OCI-LY7 (cell line): ENCODE results near the gene SMPD4. TPM values are rescaled to one million over a fixed set of nuclear protein-coding genes. Genes with fewer than 3 reads are reported as not detected.
A peak's percentile ranks its signal among the peaks of the same experiment; 100 is the strongest.
"Not testable (repeated sequence)": the region's sequence is repeated elsewhere in the genome, so short reads cannot be mapped to it uniquely, and the experiment has no call there.

Experiments used
- Bru-seq: library from RNA; stranded (reverse); fragments of 400-500 nt; gene quantifications from one replicate; lab custom pipeline; 2021; lab: Mats Ljungman, UMichigan
- BruChase-seq, 2 experiments: library from RNA; stranded (reverse); fragments of 400-500 nt; gene quantifications; one replicate each; lab custom pipeline; 2021; lab: Mats Ljungman, UMichigan
- BruUV-seq: library from RNA; stranded (reverse); fragments of 400-500 nt; replicated peaks from 2 replicates; lab custom pipeline; 2021; lab: Mats Ljungman, UMichigan
- CTCF ChIA-PET: fragments of 300-600 bp; sonication (Branson Sonifier 250); formaldehyde crosslinking; loops from one replicate; lab custom pipeline; 2022; ENCODE audit warnings: antibody characterized with exemption; ENCODE audit not compliant: unreplicated experiment; lab: Charles Lee
- POLR2A ChIA-PET: fragments of 300-600 bp; sonication (Branson Sonifier 250); formaldehyde crosslinking; loops from one replicate; lab custom pipeline; 2022; ENCODE audit warnings: antibody characterized with exemption; lab: Charles Lee
- DNase-seq: peaks from one replicate; pipeline ENCODE4 v3.0.0-alpha.2; 2015; ENCODE audit warnings: low spot score
- H2AFZ ChIP-seq: fragments of 200-600 bp; sonication (generic), shearing (Covaris generic); 2 replicates; pipeline ENCODE4 v1.6.1; 2014; ENCODE audit warnings: mild to moderate bottlenecking, antibody characterized with exemption, low read length, moderate library complexity
- H3K27ac ChIP-seq: fragments of 200-600 bp; sonication (generic); 2 replicates; pipeline ENCODE4 v1.5.1; 2014; ENCODE audit warnings: mixed run types, low read depth, mild to moderate bottlenecking, moderate library complexity, low read length, inconsistent platforms; ENCODE audit not compliant: poor library complexity, severe bottlenecking
- H3K36me3 ChIP-seq: fragments of 200-600 bp; sonication (generic); 2 replicates; pipeline ENCODE4 v1.6.1; 2014; ENCODE audit warnings: mild to moderate bottlenecking, antibody characterized with exemption, low read length, moderate library complexity, mixed read lengths; ENCODE audit not compliant: insufficient read depth
- H3K4me1 ChIP-seq: fragments of 200-600 bp; sonication (generic); 2 replicates; pipeline ENCODE4 v1.5.1; 2014; ENCODE audit warnings: mild to moderate bottlenecking, low read length; ENCODE audit not compliant: insufficient read depth, poor library complexity, severe bottlenecking
- H3K4me2 ChIP-seq: fragments of 200-600 bp; sonication (generic); 2 replicates; pipeline ENCODE4 v1.6.1; 2014; ENCODE audit warnings: mild to moderate bottlenecking, low read length
- H3K4me3 ChIP-seq: fragments of 200-600 bp; sonication (generic); 2 replicates; pipeline ENCODE4 v1.5.1; 2014; ENCODE audit warnings: mild to moderate bottlenecking, low read depth, low read length; ENCODE audit not compliant: poor library complexity, severe bottlenecking
- H3K79me2 ChIP-seq: fragments of 200-600 bp; sonication (generic); 2 replicates; pipeline ENCODE4 v1.6.1; 2016; ENCODE audit warnings: low read depth, mild to moderate bottlenecking, low read length, moderate library complexity, mixed read lengths; ENCODE audit not compliant: insufficient read depth
- H3K9me2 ChIP-seq: fragments of 200-600 bp; sonication (generic); 2 replicates; pipeline ENCODE4 v1.6.1; 2016; ENCODE audit warnings: mild to moderate bottlenecking, low read length, mixed read lengths; ENCODE audit not compliant: insufficient read depth
- H3K9me3 ChIP-seq: fragments of 200-600 bp; sonication (generic); 2 replicates; pipeline ENCODE4 v1.6.1; 2014; ENCODE audit warnings: mild to moderate bottlenecking, mixed run types, low read length, mixed read lengths
- H4K20me1 ChIP-seq: fragments of 200-600 bp; sonication (generic); 2 replicates; pipeline ENCODE4 v1.6.1; 2014; ENCODE audit warnings: mild to moderate bottlenecking, antibody characterized with exemption, low read length, moderate library complexity, mixed read lengths; ENCODE audit not compliant: insufficient read depth
- EZH2phosphoT487 ChIP-seq: fragments of 200-600 bp; sonication (generic); IDR thresholded peaks from 2 replicates; pipeline ENCODE4 v1.6.1; 2018; ENCODE audit warnings: low read depth, borderline replicate concordance, mild to moderate bottlenecking, mixed run types, antibody characterized with exemption, low read length, moderate library complexity, mixed read lengths
- intact Hi-C: fragments of 100-400 bp; cut with micrococcal nuclease; formaldehyde crosslinking; loops from one replicate; pipeline ENCODE4 v1.10.0; 2022; ENCODE audit not compliant: unreplicated experiment
- long read RNA-seq: library from polyadenylated mRNA; stranded (forward); transcript quantifications from one replicate; pipeline ENCODE4 v2.0.0, GENCODE V29; 2022
- total RNA-seq, 2 experiments: library from RNA; depleted of rRNA in 1 of 2; stranded (reverse); fragments of >200 nt in 1 of 2; shearing (Covaris generic) in 1 of 2; gene quantifications; 2 replicates each; pipeline ENCODE4 v1.2.3, GENCODE V29; 2014 to 2022

The SMPD4 gene, protein sequence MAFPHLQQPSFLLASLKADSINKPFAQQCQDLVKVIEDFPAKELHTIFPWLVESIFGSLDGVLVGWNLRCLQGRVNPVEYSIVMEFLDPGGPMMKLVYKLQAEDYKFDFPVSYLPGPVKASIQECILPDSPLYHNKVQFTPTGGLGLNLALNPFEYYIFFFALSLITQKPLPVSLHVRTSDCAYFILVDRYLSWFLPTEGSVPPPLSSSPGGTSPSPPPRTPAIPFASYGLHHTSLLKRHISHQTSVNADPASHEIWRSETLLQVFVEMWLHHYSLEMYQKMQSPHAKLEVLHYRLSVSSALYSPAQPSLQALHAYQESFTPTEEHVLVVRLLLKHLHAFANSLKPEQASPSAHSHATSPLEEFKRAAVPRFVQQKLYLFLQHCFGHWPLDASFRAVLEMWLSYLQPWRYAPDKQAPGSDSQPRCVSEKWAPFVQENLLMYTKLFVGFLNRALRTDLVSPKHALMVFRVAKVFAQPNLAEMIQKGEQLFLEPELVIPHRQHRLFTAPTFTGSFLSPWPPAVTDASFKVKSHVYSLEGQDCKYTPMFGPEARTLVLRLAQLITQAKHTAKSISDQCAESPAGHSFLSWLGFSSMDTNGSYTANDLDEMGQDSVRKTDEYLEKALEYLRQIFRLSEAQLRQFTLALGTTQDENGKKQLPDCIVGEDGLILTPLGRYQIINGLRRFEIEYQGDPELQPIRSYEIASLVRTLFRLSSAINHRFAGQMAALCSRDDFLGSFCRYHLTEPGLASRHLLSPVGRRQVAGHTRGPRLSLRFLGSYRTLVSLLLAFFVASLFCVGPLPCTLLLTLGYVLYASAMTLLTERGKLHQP
- total RNA-seq (2014; rRNA removed; shearing (Covaris generic)) (52.0 and 61.9 TPM in 2 replicates), total RNA-seq (2022) (93.8 and 95.1 TPM in 2 replicates), Bru-seq, nascent RNA (percentile 79 among the genes with signal in this experiment), BruChase-seq, experiment 1, labeled RNA remaining after a 6-hour chase (percentile 86 among the genes with signal in this experiment), BruChase-seq, experiment 2, labeled RNA remaining after a 2-hour chase (percentile 83 among the genes with signal in this experiment)
- long read RNA-seq, full-length matches to known transcripts, result 128 of 218 reads
- long read RNA-seq, partial matches to known transcripts, result 38 of 218 reads
- long read RNA-seq, other reads (novel, unspliced or antisense), result 52 of 218 reads

GRCh38 chr2:130181325-130181879 lies at the start of gene SMPD4:
Gene SMPD4, minus strand, starts transcription at chr2:130181602. Its CDS starts 5,010 bp downstream, at chr2:130176592.
- POLR2A ChIA-PET, result interaction anchor here (0.5 to 1.5 kb wide), 5 partner anchors 11 to 705 kb away, joined by 3 to 4 read pairs (median 3); partner anchors contain the start of gene IMP4
- no TSS peak for BruUV-seq
- H3K27ac ChIP-seq, result peak within 1 kb of the TSS; percentile 76
- H3K9me2 ChIP-seq, result no peaks in the 10 kb centered on the region
- H3K9me3 ChIP-seq, result no peaks in the 10 kb centered on the region
- peak within 1 kb of the TSS; percentile 96 for H3K4me3 ChIP-seq
- no peak for TF ChIP-seq EZH2phosphoT487
- peak; percentile 96 for DNase-seq
- H3K36me3 ChIP-seq, result peaks cover 48% of the 10 kb centered on the region
- CTCF ChIA-PET, result interaction anchor here (1.1 kb wide), 1 partner anchor 160 kb away, joined by 3 read pairs; a partner anchor contains a TSS
- H3K4me2 ChIP-seq, result peak within 1 kb of the TSS; percentile 91
- intact Hi-C loops, result loop anchor here (2.0 to 5.0 kb wide), 3 partner anchors 34 to 206 kb away; partner anchors contain the start of gene CCDC74B
- H4K20me1 ChIP-seq, result peaks cover 4% of the 10 kb centered on the region; the same call in 1 of the 2 replicates
- H3K79me2 ChIP-seq, result peaks cover 71% of the 10 kb centered on the region
- peaks cover 21% of the 10 kb centered on the region for H3K4me1 ChIP-seq
- H2AFZ ChIP-seq, result peak within 1 kb of the TSS; percentile 35; the same call in 1 of the 2 replicates

GRCh38 chr2:130230907-130231306 lies 49.5 kb upstream of the SMPD4 start:
- DNase-seq, POLR2A ChIA-PET, H3K27ac ChIP-seq, H3K36me3 ChIP-seq, H3K9me3 ChIP-seq, BruUV-seq, H3K4me1 ChIP-seq, H3K79me2 ChIP-seq, H3K4me3 ChIP-seq, intact Hi-C loops, H3K9me2 ChIP-seq, H2AFZ ChIP-seq, H3K4me2 ChIP-seq, H4K20me1 ChIP-seq, CTCF ChIA-PET: not testable (repeated sequence)

- H3K36me3 ChIP-seq, H3K4me1 ChIP-seq, BruUV-seq, POLR2A ChIA-PET, H4K20me1 ChIP-seq, H3K9me3 ChIP-seq, H3K4me3 ChIP-seq, CTCF ChIA-PET, intact Hi-C loops, H3K9me2 ChIP-seq, H3K4me2 ChIP-seq, H3K79me2 ChIP-seq, DNase-seq, H2AFZ ChIP-seq, H3K27ac ChIP-seq: not testable (repeated sequence)
Measured at GRCh38 chr2:130230376-130230775, 49.0 kb upstream of the SMPD4 start.

- H3K4me2 ChIP-seq, intact Hi-C loops, H4K20me1 ChIP-seq, H3K4me1 ChIP-seq, H2AFZ ChIP-seq, DNase-seq, CTCF ChIA-PET, BruUV-seq, H3K36me3 ChIP-seq, POLR2A ChIA-PET, H3K4me3 ChIP-seq, H3K27ac ChIP-seq, H3K79me2 ChIP-seq, H3K9me2 ChIP-seq, H3K9me3 ChIP-seq: not testable (repeated sequence)
Measured at GRCh38 chr2:130229161-130229510, 47.7 kb upstream of the SMPD4 start.

DNA sequence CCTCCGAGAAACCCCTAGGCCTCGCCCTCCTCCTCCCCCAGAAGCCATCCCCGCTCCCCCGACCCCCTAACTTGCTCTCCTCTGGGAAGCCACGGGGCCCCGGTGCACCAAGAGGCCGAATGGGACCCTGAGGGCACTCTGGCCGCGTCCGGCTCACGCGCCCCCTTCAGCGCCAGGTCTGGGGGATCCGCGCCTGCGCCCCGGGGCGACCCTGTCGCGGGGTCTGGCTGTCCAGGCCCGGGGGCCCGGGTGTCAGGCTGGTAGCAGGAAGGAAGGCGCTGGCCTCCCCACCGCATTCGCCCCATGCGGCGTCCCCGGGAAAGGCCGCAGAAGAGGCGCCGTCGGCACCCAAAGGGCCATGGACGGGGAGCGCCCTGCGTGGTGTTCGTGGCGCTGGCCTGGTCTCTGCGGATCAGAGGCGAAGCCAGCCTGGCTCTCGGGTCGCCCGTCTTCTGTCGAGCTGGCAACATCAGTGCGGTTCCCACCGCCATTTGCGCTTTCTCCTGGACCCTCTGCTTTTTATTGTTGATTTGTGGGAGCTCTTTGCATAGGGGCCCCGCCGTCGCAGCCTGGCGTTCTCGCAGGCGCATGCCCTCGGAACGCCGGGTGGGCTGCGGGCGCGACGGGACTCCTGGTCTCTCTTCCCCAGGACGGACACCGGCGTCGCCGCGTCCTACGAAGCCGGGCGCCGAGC lies 47.2 kb upstream of the SMPD4 start:
- H3K27ac ChIP-seq, H3K9me2 ChIP-seq, H3K4me2 ChIP-seq, intact Hi-C loops, H2AFZ ChIP-seq, H3K4me1 ChIP-seq, BruUV-seq, H4K20me1 ChIP-seq, POLR2A ChIA-PET, H3K4me3 ChIP-seq, H3K9me3 ChIP-seq, DNase-seq, H3K36me3 ChIP-seq, H3K79me2 ChIP-seq, CTCF ChIA-PET: not testable (repeated sequence)
